SK-N-SH treated with all-trans-retinoic acid at 6 μM for 48 hours (cell line): Measurements from ENCODE around the gene PDE6A.

ENCODE experiments used
- ATAC-seq: fragments of 200-7000 bp; cut with Tn5 transposase; 3 replicates; pipeline ENCODE4 v1.9.1; 2020; ENCODE audit warnings: mild to moderate bottlenecking, moderate library complexity
- ARNTL ChIP-seq: fragments of 450-650 bp; formaldehyde crosslinking; IDR thresholded peaks from 2 replicates; pipeline ENCODE4 v1.5.0; 2020; ENCODE audit warnings: low read depth, mild to moderate bottlenecking, moderate library complexity, borderline replicate concordance
- BACH2 ChIP-seq: fragments of 250-450 bp; sonication (Bioruptor Pico); IDR thresholded peaks from 2 replicates; pipeline ENCODE4 v1.9.0; 2021; ENCODE audit warnings: mild to moderate bottlenecking, borderline replicate concordance
- CSRNP3 ChIP-seq: fragments of 250-450 bp; sonication (Bioruptor Pico); IDR thresholded peaks from 2 replicates; pipeline ENCODE4 v1.5.1; 2021; ENCODE audit warnings: mild to moderate bottlenecking, moderate library complexity
- GLIS3 ChIP-seq: fragments of 250-450 bp; sonication (Bioruptor Pico); IDR thresholded peaks from 2 replicates; pipeline ENCODE4 v1.5.0; 2020; ENCODE audit warnings: mild to moderate bottlenecking, moderate library complexity
- ISL1 ChIP-seq: fragments of 250-450 bp; sonication (Bioruptor Pico); IDR thresholded peaks from 2 replicates; pipeline ENCODE4 v2.1.2; 2022; ENCODE audit warnings: mild to moderate bottlenecking, moderate library complexity
- PATZ1 ChIP-seq: fragments of 250-450 bp; sonication (Bioruptor Pico); IDR thresholded peaks from 2 replicates; pipeline ENCODE4 v1.8.0; 2020; ENCODE audit warnings: mild to moderate bottlenecking, moderate library complexity, borderline replicate concordance
- POU6F1 ChIP-seq: fragments of 250-450 bp; sonication (Bioruptor Pico); IDR thresholded peaks from 2 replicates; pipeline ENCODE4 v1.8.0; 2021; ENCODE audit warnings: low read depth, mild to moderate bottlenecking, moderate library complexity, borderline replicate concordance
- RARB ChIP-seq: fragments of 250-450 bp; sonication (Bioruptor Pico); IDR thresholded peaks from 2 replicates; pipeline ENCODE4 v1.8.0; 2021; ENCODE audit warnings: mild to moderate bottlenecking, moderate library complexity
- SNAI2 ChIP-seq: fragments of 250-450 bp; sonication (Bioruptor Pico); IDR thresholded peaks from 2 replicates; pipeline ENCODE4 v1.5.0; 2020; ENCODE audit warnings: mild to moderate bottlenecking, moderate library complexity
- TOX ChIP-seq: fragments of 250-450 bp; sonication (Bioruptor Pico); IDR thresholded peaks from 2 replicates; pipeline ENCODE4 v1.8.0; 2021; ENCODE audit warnings: mild to moderate bottlenecking, moderate library complexity, borderline replicate concordance
- TSHZ2 ChIP-seq: fragments of 250-450 bp; sonication (Bioruptor Pico); IDR thresholded peaks from 2 replicates; pipeline ENCODE4 v1.5.0; 2020; ENCODE audit warnings: mild to moderate bottlenecking, moderate library complexity
- ZC3H10 ChIP-seq: fragments of 250-450 bp; sonication (Bioruptor Pico); IDR thresholded peaks from 2 replicates; pipeline ENCODE4 v1.5.1; 2021; ENCODE audit warnings: mild to moderate bottlenecking, moderate library complexity
- ZFP30 ChIP-seq: fragments of 450-650 bp; formaldehyde crosslinking; IDR thresholded peaks from 2 replicates; pipeline ENCODE4 v1.5.0; 2022; ENCODE audit warnings: mild to moderate bottlenecking, moderate library complexity
- ZNF565 ChIP-seq: fragments of 450-650 bp; formaldehyde crosslinking; conservative IDR thresholded peaks from 2 replicates; pipeline ENCODE4 v1.5.0; 2020; ENCODE audit warnings: low read depth, mild to moderate bottlenecking, moderate library complexity
- ZNF70 ChIP-seq: fragments of 450-650 bp; formaldehyde crosslinking; IDR thresholded peaks from 2 replicates; pipeline ENCODE4 v1.5.0; 2020; ENCODE audit warnings: mild to moderate bottlenecking, moderate library complexity
- ZNF8 ChIP-seq: fragments of 450-650 bp; formaldehyde crosslinking; IDR thresholded peaks from 2 replicates; pipeline ENCODE4 v1.5.0; 2020; ENCODE audit warnings: mild to moderate bottlenecking, moderate library complexity

PDE6A gene

GRCh38 chr5:149904977-149905376, 39.6 kb downstream of the PDE6A start (continued):
- no peak for TF ChIP-seq POU6F1 (CRISPR knock-in tag)
- no peak for TF ChIP-seq BACH2 (CRISPR knock-in tag)
- TF ChIP-seq GLIS3 (CRISPR knock-in tag), result no peak
- no peak for TF ChIP-seq ZNF70 (CRISPR knock-in tag)
- no peak for TF ChIP-seq TSHZ2 (CRISPR knock-in tag)
- TF ChIP-seq ZNF565 (CRISPR knock-in tag), result no peak

DNA sequence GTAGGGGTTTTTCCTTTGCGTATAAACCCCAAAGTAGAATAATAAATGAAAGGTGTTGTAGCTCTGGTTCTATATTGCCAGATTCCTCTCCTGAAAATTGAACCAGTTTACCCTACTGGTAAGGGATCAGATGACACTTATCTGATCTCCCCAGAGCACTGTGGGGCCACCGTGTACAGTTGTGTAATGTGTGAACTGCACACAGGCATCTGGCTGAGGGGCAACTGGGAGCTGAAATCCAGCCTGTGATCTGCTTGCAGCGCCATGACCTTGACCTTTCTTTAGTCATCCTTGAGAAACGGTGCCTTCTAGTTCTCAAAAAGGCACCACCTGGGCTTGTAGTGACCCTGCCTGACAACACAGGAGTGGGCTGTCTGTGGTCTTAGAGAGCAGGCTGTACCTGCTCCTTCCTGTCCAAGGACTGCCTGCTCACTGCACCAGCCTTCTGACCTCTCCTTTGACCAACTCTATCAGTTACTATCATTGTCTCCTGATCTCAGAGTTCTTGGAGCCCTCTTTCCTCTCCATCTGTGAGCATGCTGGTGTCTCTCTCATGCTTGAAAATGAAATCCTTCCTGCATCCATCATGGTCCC, 40.2 kb downstream of the PDE6A start:
- no peak for TF ChIP-seq RARB (CRISPR knock-in tag)
- TF ChIP-seq BACH2 (CRISPR knock-in tag), result no peak
- TF ChIP-seq PATZ1 (CRISPR knock-in tag), result no peak
- TF ChIP-seq POU6F1 (CRISPR knock-in tag), result no peak
- TF ChIP-seq ZFP30, result no peak
- TF ChIP-seq ISL1, result no peak
- no peak for TF ChIP-seq SNAI2 (CRISPR knock-in tag)
- TF ChIP-seq ZNF8 (CRISPR knock-in tag), result no peak
- TF ChIP-seq TOX (CRISPR knock-in tag), result no peak
- TF ChIP-seq ARNTL, result no peak
- no peak for ATAC-seq

DNA sequence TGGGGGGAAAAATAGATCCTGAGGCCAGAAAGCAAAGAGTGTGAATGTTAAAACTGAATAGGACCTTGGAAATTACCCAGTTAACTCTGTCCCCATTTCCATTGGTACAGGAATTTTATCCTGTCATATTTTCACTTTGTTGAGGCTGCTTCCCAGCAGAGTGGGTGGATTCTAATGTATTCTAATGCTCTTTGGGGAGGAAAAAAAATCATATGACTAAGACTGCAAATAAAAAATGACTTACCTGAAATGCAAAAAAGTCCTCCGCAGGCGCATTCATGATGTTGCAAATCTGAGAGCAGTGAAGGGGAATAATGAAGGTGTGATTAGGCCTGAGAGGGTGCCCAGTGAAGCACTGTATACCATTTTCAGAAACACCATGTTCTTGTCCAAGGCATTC, 41.2 kb downstream of the PDE6A start:
- no peak for ATAC-seq
- TF ChIP-seq ISL1 (no peak), SNAI2 (CRISPR knock-in tag) (no peak), CSRNP3 (CRISPR knock-in tag) (no peak), ZFP30 (no peak), ZNF565 (CRISPR knock-in tag) (no peak), PATZ1 (CRISPR knock-in tag) (no peak), ZC3H10 (no peak), TSHZ2 (CRISPR knock-in tag) (no peak), ARNTL (no peak), ZNF70 (CRISPR knock-in tag) (no peak)
